Measurements from ENCODE around the gene EEPD1.

GRCh38 chr7:36305648-36306047 is 152.6 kb downstream of the EEPD1 start:
- no peak for TF ChIP-seq YY1 (IDR thresholded peaks at IDR 0.05; ENCODE audit: insufficient read depth, insufficient read length)
- TF ChIP-seq ZNF274 (IDR thresholded peaks at IDR 0.05; ENCODE audit: low read depth, low read length) = no peak
- TF ChIP-seq SUZ12 (IDR thresholded peaks at IDR 0.05; ENCODE audit: extremely low read depth, insufficient read depth, insufficient read length) = no peak
